Gastroesophageal sphincter (tissue), 4 donors: Measurements from ENCODE around the gene PREPL. TPM values are rescaled to one million over a fixed set of nuclear protein-coding genes. Genes with fewer than 3 reads are reported as not detected.

Experiments used
- ATAC-seq: fragments of 150-250 bp; one replicate; pipeline ENCODE4 v1.9.1; 2016; ENCODE audit warnings: mild to moderate bottlenecking, moderate library complexity
- H3K27ac ChIP-seq, 4 donors: fragments of 200-600 bp; sonication (generic) in 3 of 4; 1 replicate in 3 of 4; 2 replicates in 1 of 4; pipeline ENCODE4 v1.5.1; 2016 to 2019
- H3K27me3 ChIP-seq: fragments of 200-600 bp; sonication (generic); one replicate; pipeline ENCODE4 v1.5.1; 2019
- H3K36me3 ChIP-seq, 2 donors: fragments of 200-600 bp; sonication (generic); one replicate each; pipeline ENCODE4 v1.5.1; 2019; ENCODE audit warnings: control low read depth in 1 of 2
- H3K4me1 ChIP-seq, 3 donors: fragments of 200-600 bp; sonication (generic); 1 replicate in 2 of 3; 2 replicates in 1 of 3; pipeline ENCODE4 v1.5.1; 2016 to 2019; ENCODE audit warnings: control low read depth in 2 of 3
- H3K4me3 ChIP-seq, 2 donors: fragments of 200-600 bp; sonication (generic); one replicate each; pipeline ENCODE4 v1.5.1; 2019; ENCODE audit warnings: mild to moderate bottlenecking in 1 of 2, moderate library complexity in 1 of 2
- H3K9me3 ChIP-seq, 3 donors: fragments of 200-600 bp; sonication (generic); one replicate each; pipeline ENCODE4 v1.5.1; 2017 to 2019; ENCODE audit warnings: control low read depth in 2 of 3
- CTCF ChIP-seq, 4 experiments: fragments of 200-600 bp in 2 of 4; fragments of 450-650 bp in 2 of 4; sonication (generic) in 1 of 4; IDR thresholded peaks; one replicate each; pipeline ENCODE4 v1.5.1; 2017 to 2019; ENCODE audit warnings: antibody characterized with exemption in 4 of 4, mild to moderate bottlenecking in 2 of 4, moderate library complexity in 2 of 4
- EP300 ChIP-seq: sonication (generic); formaldehyde crosslinking; IDR thresholded peaks from one replicate; pipeline ENCODE4 v1.6.1; 2017; ENCODE audit warnings: antibody characterized with exemption, mild to moderate bottlenecking
- POLR2A ChIP-seq, 2 donors: fragments of 450-650 bp; IDR thresholded peaks; one replicate each; pipeline ENCODE4 v1.6.1; 2017; ENCODE audit warnings: antibody characterized with exemption in 2 of 2, mild to moderate bottlenecking in 2 of 2, moderate library complexity in 1 of 2
- POLR2AphosphoS5 ChIP-seq: sonication (generic); formaldehyde crosslinking; IDR thresholded peaks from one replicate; pipeline ENCODE4 v1.6.1; 2017; ENCODE audit warnings: antibody characterized with exemption
- WGBS, 2 donors: methylation state at CpG; one replicate each; pipeline ENCODE4 v1.1.5; 2018; ENCODE audit warnings: low coverage in 1 of 2; 5-methylcytosine and 5-hydroxymethylcytosine counted together
- total RNA-seq, 4 donors: library from RNA; depleted of rRNA; stranded (reverse); fragments of >200 nt; gene quantifications; one replicate each; pipeline ENCODE4 v1.1.0, GENCODE V29; 2016

Gene PREPL
- 10 to 100 TPM; 38.4 to 63.7 (median 44.3) TPM for total RNA-seq

- H3K27ac ChIP-seq: peak within 1 kb of the TSS; percentile 76 to 96 (median 90)
- no peaks in the 10 kb centered on the region for H3K36me3 ChIP-seq
- 0 to 1% methylated on average over 12 to 20 of the region's 57 CpGs for WGBS, 2 donors
- H3K9me3 ChIP-seq: no peaks in the 10 kb centered on the region
- no peaks in the 10 kb centered on the region for H3K27me3 ChIP-seq
- H3K4me1 ChIP-seq: peaks cover 2 to 46% (median 3%) of the 10 kb centered on the region in 3 donors
- ATAC-seq: peak; percentile 99
- TF ChIP-seq EP300 (no peak), POLR2A (IDR thresholded peaks at IDR 0.05) (peak; percentile 59 to 66), POLR2AphosphoS5 (peak; percentile 85), CTCF (IDR thresholded peaks at IDR 0.05) (peak in 1 of 4 experiments; percentile 4)
- H3K4me3 ChIP-seq: peak within 1 kb of the TSS; percentile 73 to 74
Observed at GRCh38 chr2:44361330-44362206, at the start of gene PREPL, which contains the start of gene CAMKMT. PREPL (minus strand) TSS chr2:44361494; CDS start chr2:44346342, 15,152 bp downstream. CAMKMT (plus strand) TSS chr2:44361947.

- H3K4me1 ChIP-seq: no peaks in the 10 kb centered on the region
- H3K27ac ChIP-seq: no peak overlapping the region
- no peak overlapping the region for H3K4me3 ChIP-seq
- TF ChIP-seq EP300 (no peak), POLR2A (IDR thresholded peaks at IDR 0.05) (no peak), CTCF (IDR thresholded peaks at IDR 0.05) (no peak), POLR2AphosphoS5 (no peak)
- H3K36me3 ChIP-seq: no peaks in the 10 kb centered on the region
- 62 to 72% methylated on average over 2 to 6 of the region's 6 CpGs for WGBS, 2 donors
- no peaks in the 10 kb centered on the region for H3K27me3 ChIP-seq
- ATAC-seq: no peak
- no peaks in the 10 kb centered on the region for H3K9me3 ChIP-seq
Observed at GRCh38 chr2:44398243-44398897, 37.1 kb upstream of the PREPL start.

DNA sequence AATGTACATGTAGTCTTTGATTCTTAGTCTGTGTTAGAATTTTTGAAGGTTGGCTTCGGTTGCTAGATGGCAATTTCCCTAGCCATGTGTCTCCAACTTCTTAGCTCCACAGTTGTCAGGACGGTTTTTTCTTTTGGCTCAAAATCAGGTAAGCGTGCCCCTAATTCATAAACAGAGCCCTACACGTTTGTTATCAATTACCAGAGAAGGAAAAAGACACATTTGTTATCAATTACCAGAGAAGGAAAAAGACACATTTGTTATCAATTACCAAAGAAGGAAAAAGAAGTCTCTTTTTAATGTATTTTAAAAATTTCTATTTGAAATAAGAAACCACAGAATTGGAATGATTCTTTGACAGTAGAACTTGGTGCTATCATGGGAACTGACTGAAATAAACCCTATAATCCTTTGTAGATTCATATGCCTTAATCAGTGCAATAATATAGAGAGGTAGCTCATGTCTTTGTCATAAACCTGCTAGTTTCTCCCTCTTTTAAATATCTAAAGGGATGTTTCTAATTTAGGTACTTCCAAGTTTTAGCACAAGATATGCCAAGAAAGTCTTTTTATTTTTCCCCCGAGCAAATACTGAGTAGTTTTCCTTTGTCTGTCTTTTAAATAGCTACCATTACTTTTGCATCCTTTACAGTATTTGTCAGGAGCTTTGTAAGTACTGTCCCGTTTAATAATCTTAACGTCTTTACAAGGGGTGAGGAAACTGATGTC, 36.3 kb upstream of the PREPL start:
- no peak for ATAC-seq
- H3K4me1 ChIP-seq: no peaks in the 10 kb centered on the region
- no peak overlapping the region for H3K4me3 ChIP-seq
- H3K9me3 ChIP-seq: no peaks in the 10 kb centered on the region
- no peak overlapping the region for H3K27ac ChIP-seq
- WGBS, 2 donors: 25 to 42% methylated on average over 7 of the region's 7 CpGs
- no peaks in the 10 kb centered on the region for H3K27me3 ChIP-seq
- H3K36me3 ChIP-seq: no peaks in the 10 kb centered on the region
- no peak for TF ChIP-seq EP300
- no peak for TF ChIP-seq POLR2AphosphoS5
- TF ChIP-seq CTCF (IDR thresholded peaks at IDR 0.05): no peak
- no peak for TF ChIP-seq POLR2A (IDR thresholded peaks at IDR 0.05)

DNA sequence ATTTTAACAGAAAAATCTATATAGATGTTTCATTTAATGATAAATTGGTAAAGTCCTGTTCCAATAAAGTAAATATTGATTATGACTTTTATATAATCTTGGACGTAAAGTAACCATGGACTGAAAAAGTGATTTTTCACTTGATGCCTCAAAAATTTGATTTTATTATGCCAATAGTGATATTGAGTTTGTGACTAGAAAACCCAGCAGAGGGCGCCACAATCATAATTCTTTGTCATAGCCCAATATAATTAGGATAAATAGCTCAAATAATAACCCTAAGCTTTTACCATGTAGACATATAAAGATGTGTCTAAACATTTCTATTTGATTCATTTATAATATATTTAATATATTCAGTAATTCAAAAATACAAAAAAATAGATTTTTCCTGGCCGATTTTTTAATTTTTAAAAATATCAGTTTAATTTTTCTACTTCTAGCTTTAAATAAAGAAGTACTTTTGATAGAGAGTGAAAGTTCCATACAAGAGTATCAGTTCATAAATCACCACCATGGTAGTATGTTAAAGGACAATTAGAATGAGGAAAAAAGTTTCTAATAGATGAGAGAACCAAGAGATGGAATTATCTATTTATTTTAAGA, 31.1 kb upstream of the PREPL start:
- WGBS, 2 donors: 48 to 53% methylated on average over 3 of the region's 3 CpGs
- TF ChIP-seq CTCF (IDR thresholded peaks at IDR 0.05) (peak in 3 of 4 experiments; percentile 26 to 49 (median 27)), POLR2AphosphoS5 (no peak), POLR2A (IDR thresholded peaks at IDR 0.05) (no peak), EP300 (no peak)
- Histone ChIP-seq H3K4me3 (no peak overlapping the region), H3K27ac (no peak overlapping the region), H3K36me3 (no peaks in the 10 kb centered on the region), H3K27me3 (no peaks in the 10 kb centered on the region), H3K4me1 (no peaks in the 10 kb centered on the region), H3K9me3 (peaks cover 0 to 1% (median 0%) of the 10 kb centered on the region in 3 donors)
- ATAC-seq: no peak
